Colonic mucosa (tissue), 4 donors: Measurements from ENCODE around the gene CHERP. TPM values are rescaled to one million over a fixed set of nuclear protein-coding genes. Genes with fewer than 3 reads are reported as not detected.

ENCODE experiments used
- DNase-seq: peaks from one replicate; pipeline ENCODE4 v3.0.0-alpha.2; 2020
- H3K27ac ChIP-seq: fragments of 200-600 bp; one replicate; pipeline ENCODE4 v1.8.0; 2021
- H3K27me3 ChIP-seq: fragments of 200-600 bp; one replicate; pipeline ENCODE4 v1.8.0; 2021
- H3K36me3 ChIP-seq: fragments of 200-600 bp; one replicate; pipeline ENCODE4 v1.8.0; 2021
- H3K4me1 ChIP-seq: fragments of 200-600 bp; one replicate; pipeline ENCODE4 v1.8.0; 2021; ENCODE audit warnings: mild to moderate bottlenecking
- H3K4me3 ChIP-seq: fragments of 200-600 bp; one replicate; pipeline ENCODE4 v1.8.0; 2021
- H3K9ac ChIP-seq, 2 donors: one replicate each; pipeline ENCODE4 v1.7.0; 2013; ENCODE audit warnings: control low read depth in 2 of 2, low read depth in 2 of 2, low read length in 2 of 2
- H3K9me3 ChIP-seq: fragments of 200-600 bp; one replicate; pipeline ENCODE4 v1.8.0; 2021
- intact Hi-C: fragments of 100-400 bp; cut with DNase I; formaldehyde crosslinking; loops from one replicate; pipeline ENCODE4 v1.14.1; 2022
- total RNA-seq, 2 donors: library from RNA; stranded (reverse); fragmentation: NEBNext Ultra II Directional in 1 of 2; extraction: Animal tissue kit (Norgen Biotek cat#: 25700) in 1 of 2; gene quantifications; one replicate each; pipeline ENCODE4 v1.2.1, GENCODE V29; 2021
- TF ChIP-seq, protein P1 (sequence below): fragments of 200-600 bp; IDR thresholded peaks from one replicate; pipeline ENCODE4 v1.8.0; 2022; ENCODE audit warnings: antibody characterized with exemption, mild to moderate bottlenecking
- donor health status: healthy.
- donor health status: DM: no; HTN: no; CAD: no.
- donor health status: DM: no; HTN: no; CAD: no.

The CHERP gene
- total RNA-seq, 2 donors from 2014 or later, result 35.2 to 54.0 TPM

DNA sequence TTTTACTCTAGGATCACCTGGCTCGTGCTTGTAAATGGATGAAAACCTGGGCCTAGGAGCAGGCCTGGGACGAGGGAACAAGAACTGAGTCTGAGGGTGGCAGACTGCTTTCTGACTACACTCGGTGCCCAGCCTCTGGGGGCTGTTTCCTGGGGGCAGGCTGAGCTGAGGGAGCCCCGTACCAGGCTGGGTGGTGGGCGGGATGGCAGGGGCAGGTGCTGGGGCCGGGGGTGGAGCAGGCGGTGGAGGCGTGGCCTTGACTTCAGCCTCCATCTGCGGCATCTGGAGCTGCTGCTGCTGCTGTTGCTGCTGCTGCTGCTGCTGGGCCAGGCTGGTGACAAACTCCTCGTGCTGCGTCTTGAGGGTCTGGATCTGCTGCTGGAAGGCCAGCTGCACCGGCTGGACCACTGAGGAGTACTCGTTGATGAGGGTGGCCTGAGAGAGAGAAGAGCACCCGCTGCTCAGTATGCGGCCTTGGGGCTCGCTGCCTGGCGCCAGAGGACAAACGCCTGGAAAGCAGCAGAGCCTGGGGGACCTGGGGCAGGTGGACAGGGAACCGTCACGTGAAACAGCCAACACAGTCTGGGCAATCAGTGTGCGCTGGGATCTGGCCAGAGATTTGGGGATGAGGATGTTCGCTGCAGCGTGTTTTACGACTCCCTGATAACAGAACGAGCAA, 12.6 kb downstream of the CHERP start:
- TF ChIP-seq, protein P1, sequence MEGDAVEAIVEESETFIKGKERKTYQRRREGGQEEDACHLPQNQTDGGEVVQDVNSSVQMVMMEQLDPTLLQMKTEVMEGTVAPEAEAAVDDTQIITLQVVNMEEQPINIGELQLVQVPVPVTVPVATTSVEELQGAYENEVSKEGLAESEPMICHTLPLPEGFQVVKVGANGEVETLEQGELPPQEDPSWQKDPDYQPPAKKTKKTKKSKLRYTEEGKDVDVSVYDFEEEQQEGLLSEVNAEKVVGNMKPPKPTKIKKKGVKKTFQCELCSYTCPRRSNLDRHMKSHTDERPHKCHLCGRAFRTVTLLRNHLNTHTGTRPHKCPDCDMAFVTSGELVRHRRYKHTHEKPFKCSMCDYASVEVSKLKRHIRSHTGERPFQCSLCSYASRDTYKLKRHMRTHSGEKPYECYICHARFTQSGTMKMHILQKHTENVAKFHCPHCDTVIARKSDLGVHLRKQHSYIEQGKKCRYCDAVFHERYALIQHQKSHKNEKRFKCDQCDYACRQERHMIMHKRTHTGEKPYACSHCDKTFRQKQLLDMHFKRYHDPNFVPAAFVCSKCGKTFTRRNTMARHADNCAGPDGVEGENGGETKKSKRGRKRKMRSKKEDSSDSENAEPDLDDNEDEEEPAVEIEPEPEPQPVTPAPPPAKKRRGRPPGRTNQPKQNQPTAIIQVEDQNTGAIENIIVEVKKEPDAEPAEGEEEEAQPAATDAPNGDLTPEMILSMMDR, result no peak
- Histone ChIP-seq H3K9ac (no peak overlapping the region), H3K4me3 (no peak overlapping the region), H3K4me1 (no peaks in the 10 kb centered on the region), H3K9me3 (no peaks in the 10 kb centered on the region), H3K27ac (no peak overlapping the region), H3K36me3 (peaks cover 39% of the 10 kb centered on the region), H3K27me3 (no peaks in the 10 kb centered on the region)
- intact Hi-C loops, result no loop called here
- DNase-seq, result no peak

DNA sequence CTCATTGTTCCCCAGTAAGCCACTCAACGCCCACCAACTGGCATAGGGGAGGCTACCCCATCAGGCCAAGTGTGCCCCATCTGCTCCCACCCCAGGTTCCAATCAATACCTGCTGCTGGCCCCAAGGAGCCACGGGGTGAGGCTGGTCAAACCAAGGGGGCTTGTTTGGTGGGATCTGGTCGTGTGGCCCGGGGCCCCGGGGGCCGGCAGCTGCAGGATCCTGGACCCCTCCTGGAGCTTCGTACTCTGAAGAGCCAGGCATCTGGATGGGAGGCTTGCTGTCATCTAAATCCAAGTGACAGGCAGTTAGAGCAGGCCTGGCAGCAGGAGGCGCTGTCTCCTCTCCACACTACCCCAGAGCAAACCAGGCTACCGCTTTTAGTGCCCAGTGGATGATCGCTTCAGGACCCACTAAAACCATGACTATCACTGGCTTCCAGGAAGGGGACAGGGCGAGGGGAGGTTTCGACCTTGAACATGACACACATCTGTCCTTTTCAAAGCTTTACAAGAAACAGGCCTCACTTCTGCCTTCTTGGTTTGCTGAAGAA, 14.2 kb downstream of the CHERP start:
- TF ChIP-seq, protein P1, result peak; percentile 15
- H3K27me3 ChIP-seq, result no peaks in the 10 kb centered on the region
- no peak overlapping the region for H3K4me3 ChIP-seq
- no peak for DNase-seq
- H3K9ac ChIP-seq, result no peak overlapping the region
- no peaks in the 10 kb centered on the region for H3K9me3 ChIP-seq
- peaks cover 38% of the 10 kb centered on the region for H3K36me3 ChIP-seq
- no peaks in the 10 kb centered on the region for H3K4me1 ChIP-seq
- no peak overlapping the region for H3K27ac ChIP-seq
- intact Hi-C loops, result no loop called here

DNA sequence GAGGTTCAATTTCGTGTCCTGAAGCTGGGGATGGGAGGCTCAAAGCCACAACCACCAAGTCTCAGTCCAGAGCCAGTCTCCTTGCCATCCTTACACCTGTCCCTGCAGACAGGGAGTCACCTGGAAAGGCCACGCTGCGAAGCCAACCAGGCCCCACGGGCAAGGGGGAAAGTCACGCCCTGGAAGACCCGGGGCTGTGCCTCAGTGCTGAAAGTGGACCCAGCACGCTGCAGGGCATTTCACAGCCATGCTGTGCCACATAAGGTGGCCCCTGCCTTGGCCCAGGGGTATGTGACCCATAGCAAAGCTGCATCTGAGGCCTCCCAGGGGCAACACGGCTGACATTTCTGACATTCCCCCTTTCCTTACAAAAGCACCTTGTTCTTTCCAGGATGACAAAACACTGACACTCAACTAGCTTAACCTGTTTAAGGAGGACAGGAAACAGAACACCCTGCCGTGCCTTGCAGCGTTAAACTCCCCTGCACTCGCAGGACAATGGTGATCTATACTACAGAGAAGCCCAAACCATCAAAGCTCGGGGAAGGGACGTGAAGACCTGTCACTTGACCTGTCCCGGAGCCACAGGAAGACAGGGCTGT, 14.8 kb downstream of the CHERP start:
- DNase-seq, result no peak
- Histone ChIP-seq H3K4me3 (no peak overlapping the region), H3K9me3 (no peaks in the 10 kb centered on the region), H3K9ac (no peak overlapping the region), H3K4me1 (no peaks in the 10 kb centered on the region), H3K36me3 (peaks cover 40% of the 10 kb centered on the region), H3K27ac (no peak overlapping the region), H3K27me3 (no peaks in the 10 kb centered on the region)
- intact Hi-C loops, result no loop called here
- TF ChIP-seq, protein P1, result no peak

DNA sequence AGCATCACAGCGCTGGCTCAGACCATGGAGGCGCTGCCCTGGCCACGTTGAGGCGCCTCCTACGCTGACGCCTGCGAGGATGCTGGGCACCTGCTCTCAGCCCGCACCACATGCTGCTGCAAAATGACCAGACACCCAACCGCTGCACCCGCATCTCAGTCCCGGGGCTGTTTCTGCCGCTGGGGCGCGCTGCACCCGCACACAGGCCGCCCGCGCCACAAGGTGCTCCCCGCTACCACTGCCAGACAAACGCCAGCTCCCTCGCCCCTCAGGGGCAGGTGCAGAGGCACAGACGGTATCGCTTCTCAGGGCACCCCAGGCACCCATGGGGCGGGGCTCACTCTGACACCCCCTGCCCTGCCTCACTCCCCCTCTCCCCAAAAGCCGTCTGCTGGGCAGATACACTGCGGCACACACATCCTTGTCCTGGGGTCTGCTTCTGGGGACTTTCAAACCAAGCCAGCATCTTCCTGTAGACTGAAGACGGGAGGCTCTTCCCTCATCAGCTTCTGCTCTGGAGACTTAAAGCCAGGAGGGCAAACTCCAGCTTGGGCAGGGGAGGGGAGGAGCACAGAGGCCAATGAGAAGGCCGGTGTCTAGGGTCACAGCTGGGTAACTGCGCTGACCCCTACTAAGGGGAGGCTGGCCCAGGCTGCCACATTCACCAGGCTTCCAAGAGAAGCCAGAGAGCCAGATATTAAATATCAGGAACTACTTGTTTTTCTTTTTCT, 16.3 kb downstream of the CHERP start:
- DNase-seq, result no peak
- intact Hi-C loops, result no loop called here

More for the DNA sequence above, 16.3 kb downstream of the CHERP start:
- Histone ChIP-seq H3K27ac (no peak overlapping the region), H3K4me3 (no peak overlapping the region), H3K9me3 (no peaks in the 10 kb centered on the region), H3K9ac (no peak overlapping the region), H3K4me1 (no peaks in the 10 kb centered on the region), H3K27me3 (no peaks in the 10 kb centered on the region), H3K36me3 (peaks cover 44% of the 10 kb centered on the region)
- TF ChIP-seq, protein P1, result no peak
